SK-N-SH (cell line): ENCODE measurements around the gene HS3ST5. TPM values are rescaled to one million over a fixed set of nuclear protein-coding genes. Genes with fewer than 3 reads are reported as not detected.

Source experiments
- CTCF ChIA-PET: fragments of 300-600, 350-600 bp; formaldehyde crosslinking; extraction: SDS; loops from one replicate; lab custom pipeline; 2021; lab: Yijun Ruan, JAX
- POLR2A ChIA-PET: fragments of 350-600 bp; sonication (Branson Sonifier 250); formaldehyde crosslinking; extraction: SDS; loops from one replicate; lab custom pipeline; 2020; ENCODE audit warnings: antibody characterized with exemption, inconsistent platforms; lab: Yijun Ruan, JAX
- DNase-seq: peaks from one replicate; pipeline ENCODE4 v3.0.0; 2012
- H2AFZ ChIP-seq: fragments of 200-600 bp; sonication (generic); 2 replicates; pipeline ENCODE4 v1.8.1; 2016; ENCODE audit warnings: antibody characterized with exemption, mild to moderate bottlenecking, low read depth
- H3F3A ChIP-seq: fragments of 200-600 bp; sonication (generic); replicated peaks from 2 replicates; pipeline ENCODE3; 2016; ENCODE audit warnings: antibody characterized with exemption, mild to moderate bottlenecking; ENCODE audit not compliant: insufficient read depth
- H3K27ac ChIP-seq, 2 experiments: fragments of 200-500 bp in 1 of 2; fragments of 200-600 bp in 1 of 2; sonication (Bioruptor generic) in 1 of 2; sonication (generic), shearing (Covaris generic) in 1 of 2; 2 replicates each; pipeline versions ENCODE4 v1.5.1 to v1.6.1; 2014 to 2016; ENCODE audit warnings: low read depth in 2 of 2, inconsistent platforms in 1 of 2, low read length in 1 of 2, mild to moderate bottlenecking in 1 of 2, mixed read lengths in 1 of 2
- H3K27me3 ChIP-seq: fragments of 200-600 bp; sonication (generic), shearing (Covaris generic); 2 replicates; pipeline ENCODE4 v1.6.1; 2016; ENCODE audit warnings: mixed run types; ENCODE audit not compliant: insufficient read depth
- H3K36me3 ChIP-seq, 2 experiments: fragments of 200-500 bp in 1 of 2; fragments of 200-600 bp in 1 of 2; sonication (Bioruptor generic) in 1 of 2; sonication (generic) in 1 of 2; replicated peaks in 1 of 2; 2 replicates each; pipeline versions ENCODE3 to v1.5.1; 2014 to 2016; ENCODE audit warnings: low read length in 1 of 2, mild to moderate bottlenecking in 1 of 2; ENCODE audit not compliant: insufficient read depth in 2 of 2, control insufficient read depth in 1 of 2
- H3K4me1 ChIP-seq, 2 experiments: fragments of 200-500 bp in 1 of 2; fragments of 200-600 bp in 1 of 2; sonication (Bioruptor generic) in 1 of 2; sonication (generic), shearing (Covaris generic) in 1 of 2; 2 replicates each; pipeline versions ENCODE4 v1.5.1 to v1.6.1; 2014 to 2016; ENCODE audit warnings: low read depth in 1 of 2, low read length in 1 of 2, mixed run types in 1 of 2; ENCODE audit not compliant: insufficient read depth in 2 of 2, control insufficient read depth in 1 of 2
- H3K4me2 ChIP-seq: fragments of 200-600 bp; sonication (generic), shearing (Covaris generic); 2 replicates; pipeline ENCODE4 v1.6.1; 2017; ENCODE audit warnings: mixed run types
- H3K4me3 ChIP-seq, 2 experiments: fragments of 200-500 bp in 1 of 2; fragments of 200-600 bp in 1 of 2; sonication (Bioruptor generic) in 1 of 2; sonication (generic), shearing (Covaris generic) in 1 of 2; 2 replicates each; pipeline versions ENCODE4 v1.5.1 to v1.8.1; 2014 to 2016; ENCODE audit warnings: low read depth in 2 of 2, inconsistent platforms in 1 of 2, low read length in 1 of 2, mild to moderate bottlenecking in 1 of 2, mixed read lengths in 1 of 2, moderate library complexity in 1 of 2
- H3K79me2 ChIP-seq: fragments of 200-600 bp; sonication (generic); 2 replicates; pipeline ENCODE4 v1.8.1; 2017; ENCODE audit warnings: mild to moderate bottlenecking; ENCODE audit not compliant: insufficient read depth
- H3K9ac ChIP-seq: fragments of 200-600 bp; sonication (generic); 2 replicates; pipeline ENCODE4 v1.6.1; 2017; ENCODE audit warnings: mixed run types
- H3K9me2 ChIP-seq: fragments of 200-600 bp; sonication (generic); 2 replicates; pipeline ENCODE4 v1.6.1; 2017; ENCODE audit warnings: mixed run types
- H3K9me3 ChIP-seq: fragments of 200-600 bp; sonication (generic); 2 replicates; pipeline ENCODE4 v1.6.1; 2017; ENCODE audit warnings: mixed run types, mild to moderate bottlenecking, moderate library complexity
- H4K20me1 ChIP-seq: fragments of 200-600 bp; sonication (generic); 2 replicates; pipeline ENCODE4 v1.6.1; 2017; ENCODE audit warnings: mild to moderate bottlenecking, mixed run types; ENCODE audit not compliant: insufficient read depth
- EP300 ChIP-seq, 2 experiments: IDR thresholded peaks; 2 replicates each; pipeline versions ENCODE4 v1.4.0 to v1.6.1; 2012; ENCODE audit warnings: borderline replicate concordance in 1 of 2, low read depth in 1 of 2, low read length in 1 of 2
- FOSL2 ChIP-seq: IDR thresholded peaks from 2 replicates; pipeline ENCODE4 v1.4.0; 2012; ENCODE audit warnings: low read depth, mild to moderate bottlenecking, moderate library complexity, borderline replicate concordance
- GABPA ChIP-seq: IDR thresholded peaks from 2 replicates; pipeline ENCODE4 v1.4.0; 2012; ENCODE audit warnings: low read depth, mild to moderate bottlenecking
- GATA2 ChIP-seq: sonication (generic); formaldehyde crosslinking; IDR thresholded peaks from 2 replicates; pipeline ENCODE4 v1.5.0; 2020; ENCODE audit warnings: mild to moderate bottlenecking, missing genetic modification reagents
- MEF2A ChIP-seq: IDR thresholded peaks from 2 replicates; pipeline ENCODE4 v1.4.0; 2012; ENCODE audit warnings: low read depth, borderline replicate concordance
- MXI1 ChIP-seq: IDR thresholded peaks from 2 replicates; pipeline ENCODE4 v1.6.1; 2012; ENCODE audit warnings: mild to moderate bottlenecking, low read depth, low read length, improper control_type of control experiment
- NRF1 ChIP-seq: IDR thresholded peaks from 2 replicates; pipeline ENCODE4 v1.6.1; 2012; ENCODE audit warnings: low read depth, mild to moderate bottlenecking, low read length
- POLR2AphosphoS5 ChIP-seq: IDR thresholded peaks from 2 replicates; pipeline ENCODE4 v1.6.1; 2012; ENCODE audit warnings: low read depth, low read length
- RCOR1 ChIP-seq: fragments of 150-350 bp; IDR thresholded peaks from 2 replicates; pipeline ENCODE4 v1.6.1; 2017; ENCODE audit warnings: antibody characterized with exemption, low read length
- RFX5 ChIP-seq: IDR thresholded peaks from 2 replicates; pipeline ENCODE4 v1.6.1; 2012; ENCODE audit warnings: mild to moderate bottlenecking, improper control_type of control experiment, low read length
- SIN3A ChIP-seq: IDR thresholded peaks from 2 replicates; pipeline ENCODE4 v1.6.1; 2012; ENCODE audit warnings: low read depth, mild to moderate bottlenecking, low read length, moderate library complexity, borderline replicate concordance
- SMC3 ChIP-seq: IDR thresholded peaks from 2 replicates; pipeline ENCODE4 v1.6.1; 2012; ENCODE audit warnings: low read depth, low read length, improper control_type of control experiment
- TAF1 ChIP-seq: IDR thresholded peaks from 2 replicates; pipeline ENCODE4 v1.6.1; 2012; ENCODE audit warnings: low read depth, mild to moderate bottlenecking, low read length, moderate library complexity, borderline replicate concordance
- YY1 ChIP-seq: IDR thresholded peaks from 2 replicates; pipeline ENCODE4 v1.4.0; 2012; ENCODE audit warnings: low read depth, mild to moderate bottlenecking
- WGBS: methylation state at CpG from one replicate; pipeline ENCODE4 v1.1.6; 2017; ENCODE audit warnings: low lambda C conversion rate; 5-methylcytosine and 5-hydroxymethylcytosine counted together
- polyA plus RNA-seq, 3 experiments: library from polyadenylated mRNA; depleted of rRNA; stranded (reverse); fragments of >200 nt; gene quantifications; 2 replicates each; pipeline ENCODE4 v1.2.3, GENCODE V29; 2012
- TF ChIP-seq, protein P1 (sequence below): fragments of 200-600 bp; sonication (generic); IDR thresholded peaks from 2 replicates; pipeline ENCODE4 v1.6.1; 2017; ENCODE audit warnings: antibody characterized with exemption, mild to moderate bottlenecking, moderate library complexity
- TF ChIP-seq, protein P2 (sequence below): fragments of 150-350 bp; IDR thresholded peaks from 2 replicates; pipeline ENCODE4 v1.6.1; 2017; ENCODE audit warnings: antibody characterized with exemption, low read length, low read depth, borderline replicate concordance
- TF ChIP-seq, protein P3 (sequence below): IDR thresholded peaks from 2 replicates; pipeline ENCODE4 v1.4.0; 2012; ENCODE audit warnings: low read depth
- TF ChIP-seq, protein P4 (sequence below): IDR thresholded peaks from 2 replicates; pipeline ENCODE4 v1.6.1; 2012; ENCODE audit warnings: mild to moderate bottlenecking, low read depth, low read length, moderate library complexity

The HS3ST5 gene
- polyA plus RNA-seq, 1 of the 3 experiments (the other 2 are of a cell fraction), result 0.02 TPM

DNA sequence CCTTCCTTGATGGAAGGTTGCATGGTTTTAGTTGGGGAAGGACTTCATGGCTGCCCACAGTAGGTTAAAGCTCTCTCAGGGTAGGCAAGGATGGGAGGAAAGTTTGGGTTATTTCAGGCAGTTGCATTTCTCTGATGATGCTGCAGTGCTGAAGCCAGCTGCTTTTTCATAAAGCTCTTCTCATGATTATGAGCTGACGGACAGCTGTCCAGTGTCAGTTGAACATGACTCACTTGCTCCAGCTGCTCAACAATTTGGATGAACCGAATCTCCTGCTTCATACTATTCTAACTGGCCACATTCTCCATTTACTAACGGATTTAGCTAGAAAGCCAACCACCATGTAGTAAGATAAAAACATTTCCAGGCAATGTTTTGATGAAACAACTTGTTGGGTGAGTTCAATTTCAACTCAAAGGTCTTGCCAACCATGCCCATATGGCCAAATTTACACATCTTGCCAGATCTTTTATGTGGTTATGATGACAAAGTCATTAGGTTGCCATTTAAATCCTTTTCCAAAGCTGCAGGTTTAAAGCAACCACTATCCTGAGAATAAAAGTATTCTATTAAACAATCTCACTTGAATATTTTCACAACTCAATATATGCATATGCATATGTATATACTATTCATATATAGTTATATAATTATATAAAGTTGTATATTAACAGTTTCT is 125.9 kb downstream of the HS3ST5 start:
- no peaks in the 10 kb centered on the region for H3K9me2 ChIP-seq
- H3K9ac ChIP-seq, result no peak overlapping the region
- DNase-seq, result no peak
- no peaks in the 10 kb centered on the region for H3F3A ChIP-seq
- no peaks in the 10 kb centered on the region for H3K9me3 ChIP-seq
- ChIA-PET POLR2A (no interaction called here), CTCF (interaction anchor here (1.7 kb wide), 1 partner anchor 27 kb away, joined by 5 read pairs; no protein-coding TSS in a partner anchor)
- no peak overlapping the region for H3K4me3 ChIP-seq
- H3K79me2 ChIP-seq, result no peaks in the 10 kb centered on the region
- no peak overlapping the region for H2AFZ ChIP-seq
- no peaks in the 10 kb centered on the region for H4K20me1 ChIP-seq
- no peaks in the 10 kb centered on the region for H3K36me3 ChIP-seq
- 48% methylated on average over 3 of the region's 3 CpGs for WGBS
- H3K4me2 ChIP-seq, result no peak overlapping the region
- no peaks in the 10 kb centered on the region for H3K27me3 ChIP-seq
- H3K4me1 ChIP-seq, result no peaks in the 10 kb centered on the region
- TF ChIP-seq GABPA (no peak), GATA2 (CRISPR knock-in tag) (no peak), RCOR1 (no peak), TAF1 (no peak), FOSL2 (no peak), POLR2AphosphoS5 (no peak), SIN3A (no peak), EP300 (IDR thresholded peaks at IDR 0.05; ENCODE audit: borderline replicate concordance in 1 of 2, low read depth in 1 of 2, low read length in 1 of 2) (no peak), RFX5 (no peak)
- TF ChIP-seq, protein P1, sequence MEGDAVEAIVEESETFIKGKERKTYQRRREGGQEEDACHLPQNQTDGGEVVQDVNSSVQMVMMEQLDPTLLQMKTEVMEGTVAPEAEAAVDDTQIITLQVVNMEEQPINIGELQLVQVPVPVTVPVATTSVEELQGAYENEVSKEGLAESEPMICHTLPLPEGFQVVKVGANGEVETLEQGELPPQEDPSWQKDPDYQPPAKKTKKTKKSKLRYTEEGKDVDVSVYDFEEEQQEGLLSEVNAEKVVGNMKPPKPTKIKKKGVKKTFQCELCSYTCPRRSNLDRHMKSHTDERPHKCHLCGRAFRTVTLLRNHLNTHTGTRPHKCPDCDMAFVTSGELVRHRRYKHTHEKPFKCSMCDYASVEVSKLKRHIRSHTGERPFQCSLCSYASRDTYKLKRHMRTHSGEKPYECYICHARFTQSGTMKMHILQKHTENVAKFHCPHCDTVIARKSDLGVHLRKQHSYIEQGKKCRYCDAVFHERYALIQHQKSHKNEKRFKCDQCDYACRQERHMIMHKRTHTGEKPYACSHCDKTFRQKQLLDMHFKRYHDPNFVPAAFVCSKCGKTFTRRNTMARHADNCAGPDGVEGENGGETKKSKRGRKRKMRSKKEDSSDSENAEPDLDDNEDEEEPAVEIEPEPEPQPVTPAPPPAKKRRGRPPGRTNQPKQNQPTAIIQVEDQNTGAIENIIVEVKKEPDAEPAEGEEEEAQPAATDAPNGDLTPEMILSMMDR, result no peak
- TF ChIP-seq, protein P2, sequence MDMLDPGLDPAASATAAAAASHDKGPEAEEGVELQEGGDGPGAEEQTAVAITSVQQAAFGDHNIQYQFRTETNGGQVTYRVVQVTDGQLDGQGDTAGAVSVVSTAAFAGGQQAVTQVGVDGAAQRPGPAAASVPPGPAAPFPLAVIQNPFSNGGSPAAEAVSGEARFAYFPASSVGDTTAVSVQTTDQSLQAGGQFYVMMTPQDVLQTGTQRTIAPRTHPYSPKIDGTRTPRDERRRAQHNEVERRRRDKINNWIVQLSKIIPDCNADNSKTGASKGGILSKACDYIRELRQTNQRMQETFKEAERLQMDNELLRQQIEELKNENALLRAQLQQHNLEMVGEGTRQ, result no peak
- H3K27ac ChIP-seq, result no peak overlapping the region

DNA sequence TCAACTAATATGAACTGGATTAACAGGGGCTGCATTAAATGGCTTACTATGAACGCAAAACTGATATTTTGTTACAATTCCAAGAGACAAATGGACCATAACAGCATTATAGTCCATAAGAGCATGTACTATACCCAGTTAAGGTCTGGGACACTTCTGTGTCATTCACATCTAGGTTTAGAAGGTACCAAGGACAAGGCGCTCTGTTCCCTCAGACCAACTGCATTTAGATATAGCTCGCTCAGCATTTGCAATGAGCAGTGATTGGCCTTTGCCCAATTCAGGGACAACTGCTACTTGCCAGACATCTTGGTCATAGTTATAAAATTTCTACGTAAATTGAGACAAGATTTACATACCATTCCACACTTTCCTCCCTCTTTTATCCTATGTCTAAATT is 132.4 kb downstream of the HS3ST5 start:
- no peaks in the 10 kb centered on the region for H3K4me1 ChIP-seq
- no peaks in the 10 kb centered on the region for H4K20me1 ChIP-seq
- no peaks in the 10 kb centered on the region for H3K27me3 ChIP-seq
- no peaks in the 10 kb centered on the region for H3F3A ChIP-seq
- no peaks in the 10 kb centered on the region for H3K9me3 ChIP-seq
- TF ChIP-seq MXI1, result no peak
- TF ChIP-seq YY1, result no peak
- TF ChIP-seq, protein P3, sequence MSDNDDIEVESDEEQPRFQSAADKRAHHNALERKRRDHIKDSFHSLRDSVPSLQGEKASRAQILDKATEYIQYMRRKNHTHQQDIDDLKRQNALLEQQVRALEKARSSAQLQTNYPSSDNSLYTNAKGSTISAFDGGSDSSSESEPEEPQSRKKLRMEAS, result no peak
- no peak for TF ChIP-seq FOSL2
- TF ChIP-seq MEF2A, result no peak
- TF ChIP-seq RFX5, result no peak
- TF ChIP-seq, protein P4, sequence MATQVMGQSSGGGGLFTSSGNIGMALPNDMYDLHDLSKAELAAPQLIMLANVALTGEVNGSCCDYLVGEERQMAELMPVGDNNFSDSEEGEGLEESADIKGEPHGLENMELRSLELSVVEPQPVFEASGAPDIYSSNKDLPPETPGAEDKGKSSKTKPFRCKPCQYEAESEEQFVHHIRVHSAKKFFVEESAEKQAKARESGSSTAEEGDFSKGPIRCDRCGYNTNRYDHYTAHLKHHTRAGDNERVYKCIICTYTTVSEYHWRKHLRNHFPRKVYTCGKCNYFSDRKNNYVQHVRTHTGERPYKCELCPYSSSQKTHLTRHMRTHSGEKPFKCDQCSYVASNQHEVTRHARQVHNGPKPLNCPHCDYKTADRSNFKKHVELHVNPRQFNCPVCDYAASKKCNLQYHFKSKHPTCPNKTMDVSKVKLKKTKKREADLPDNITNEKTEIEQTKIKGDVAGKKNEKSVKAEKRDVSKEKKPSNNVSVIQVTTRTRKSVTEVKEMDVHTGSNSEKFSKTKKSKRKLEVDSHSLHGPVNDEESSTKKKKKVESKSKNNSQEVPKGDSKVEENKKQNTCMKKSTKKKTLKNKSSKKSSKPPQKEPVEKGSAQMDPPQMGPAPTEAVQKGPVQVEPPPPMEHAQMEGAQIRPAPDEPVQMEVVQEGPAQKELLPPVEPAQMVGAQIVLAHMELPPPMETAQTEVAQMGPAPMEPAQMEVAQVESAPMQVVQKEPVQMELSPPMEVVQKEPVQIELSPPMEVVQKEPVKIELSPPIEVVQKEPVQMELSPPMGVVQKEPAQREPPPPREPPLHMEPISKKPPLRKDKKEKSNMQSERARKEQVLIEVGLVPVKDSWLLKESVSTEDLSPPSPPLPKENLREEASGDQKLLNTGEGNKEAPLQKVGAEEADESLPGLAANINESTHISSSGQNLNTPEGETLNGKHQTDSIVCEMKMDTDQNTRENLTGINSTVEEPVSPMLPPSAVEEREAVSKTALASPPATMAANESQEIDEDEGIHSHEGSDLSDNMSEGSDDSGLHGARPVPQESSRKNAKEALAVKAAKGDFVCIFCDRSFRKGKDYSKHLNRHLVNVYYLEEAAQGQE, result no peak
- no peak for TF ChIP-seq TAF1
- TF ChIP-seq SMC3, result no peak
- TF ChIP-seq NRF1, result no peak
- no peak for TF ChIP-seq EP300 (IDR thresholded peaks at IDR 0.05; ENCODE audit: borderline replicate concordance in 1 of 2, low read depth in 1 of 2, low read length in 1 of 2)
- no peak overlapping the region for H2AFZ ChIP-seq
- WGBS, result 60% methylated on average over 4 of the region's 4 CpGs
- no peak overlapping the region for H3K9ac ChIP-seq
- no peak overlapping the region for H3K4me2 ChIP-seq
- CTCF ChIA-PET, result no interaction called here
- POLR2A ChIA-PET, result no interaction called here
- no peaks in the 10 kb centered on the region for H3K79me2 ChIP-seq
- no peak overlapping the region for H3K27ac ChIP-seq
- no peaks in the 10 kb centered on the region for H3K9me2 ChIP-seq
- no peak for DNase-seq
- H3K4me3 ChIP-seq, result no peak overlapping the region
- H3K36me3 ChIP-seq, result no peaks in the 10 kb centered on the region
